ENCODE data around the gene AP4B1. TPM values are rescaled to one million over a fixed set of nuclear protein-coding genes. Genes with fewer than 3 reads are reported as not detected.

Gene AP4B1
- total and polyA plus RNA-seq, 9 of the 15 experiments (the other 6 are each of a cell fraction or from before 2014, with no cell fraction given) = 15.8 to 36.5 (median 24.6) TPM

DNA sequence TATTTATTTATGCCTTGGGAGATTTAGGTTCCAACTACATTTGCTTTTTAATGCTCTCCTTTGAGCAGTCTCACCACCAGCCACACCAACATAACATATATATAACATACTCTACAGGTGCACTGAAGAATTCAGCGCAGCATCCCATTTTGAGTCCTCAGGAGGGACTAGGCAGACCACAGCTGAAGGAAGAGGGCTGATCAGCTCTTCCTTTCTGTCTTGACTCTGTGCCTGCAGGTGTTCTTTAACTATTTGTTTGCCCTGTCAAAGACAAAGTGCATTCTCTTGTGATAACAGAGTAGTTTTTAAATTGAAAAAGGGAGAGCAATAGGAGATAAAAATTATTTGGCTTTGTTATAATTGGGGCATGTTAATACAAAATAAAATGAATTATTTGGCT is 41.5 kb upstream of the AP4B1 start (continued):
- no peak for TF ChIP-seq CEBPZ (IDR thresholded peaks at IDR 0.05; ENCODE audit: borderline replicate concordance, low read depth, low read length)
- no peak for TF ChIP-seq PHTF2 (CRISPR knock-in tag; IDR thresholded peaks at IDR 0.05)
- TF ChIP-seq, protein P1, sequence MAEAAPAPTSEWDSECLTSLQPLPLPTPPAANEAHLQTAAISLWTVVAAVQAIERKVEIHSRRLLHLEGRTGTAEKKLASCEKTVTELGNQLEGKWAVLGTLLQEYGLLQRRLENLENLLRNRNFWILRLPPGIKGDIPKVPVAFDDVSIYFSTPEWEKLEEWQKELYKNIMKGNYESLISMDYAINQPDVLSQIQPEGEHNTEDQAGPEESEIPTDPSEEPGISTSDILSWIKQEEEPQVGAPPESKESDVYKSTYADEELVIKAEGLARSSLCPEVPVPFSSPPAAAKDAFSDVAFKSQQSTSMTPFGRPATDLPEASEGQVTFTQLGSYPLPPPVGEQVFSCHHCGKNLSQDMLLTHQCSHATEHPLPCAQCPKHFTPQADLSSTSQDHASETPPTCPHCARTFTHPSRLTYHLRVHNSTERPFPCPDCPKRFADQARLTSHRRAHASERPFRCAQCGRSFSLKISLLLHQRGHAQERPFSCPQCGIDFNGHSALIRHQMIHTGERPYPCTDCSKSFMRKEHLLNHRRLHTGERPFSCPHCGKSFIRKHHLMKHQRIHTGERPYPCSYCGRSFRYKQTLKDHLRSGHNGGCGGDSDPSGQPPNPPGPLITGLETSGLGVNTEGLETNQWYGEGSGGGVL (CRISPR knock-in tag; IDR thresholded peaks at IDR 0.05) = no peak
- TF ChIP-seq, protein P2, sequence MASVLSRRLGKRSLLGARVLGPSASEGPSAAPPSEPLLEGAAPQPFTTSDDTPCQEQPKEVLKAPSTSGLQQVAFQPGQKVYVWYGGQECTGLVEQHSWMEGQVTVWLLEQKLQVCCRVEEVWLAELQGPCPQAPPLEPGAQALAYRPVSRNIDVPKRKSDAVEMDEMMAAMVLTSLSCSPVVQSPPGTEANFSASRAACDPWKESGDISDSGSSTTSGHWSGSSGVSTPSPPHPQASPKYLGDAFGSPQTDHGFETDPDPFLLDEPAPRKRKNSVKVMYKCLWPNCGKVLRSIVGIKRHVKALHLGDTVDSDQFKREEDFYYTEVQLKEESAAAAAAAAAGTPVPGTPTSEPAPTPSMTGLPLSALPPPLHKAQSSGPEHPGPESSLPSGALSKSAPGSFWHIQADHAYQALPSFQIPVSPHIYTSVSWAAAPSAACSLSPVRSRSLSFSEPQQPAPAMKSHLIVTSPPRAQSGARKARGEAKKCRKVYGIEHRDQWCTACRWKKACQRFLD (CRISPR knock-in tag; IDR thresholded peaks at IDR 0.05) = no peak
- TF ChIP-seq ATF6 (CRISPR knock-in tag; IDR thresholded peaks at IDR 0.05) = no peak
- no peak for TF ChIP-seq SRSF1 (IDR thresholded peaks at IDR 0.05; ENCODE audit: low read depth, low read length)

Data from K562 (cell line).